Measurements from ENCODE around the gene IL1RL1. TPM values are rescaled to one million over a fixed set of nuclear protein-coding genes. Genes with fewer than 3 reads are reported as not detected.

The IL1RL1 gene
- polyA plus RNA-seq, 1 experiment: 0.30 TPM

DNA sequence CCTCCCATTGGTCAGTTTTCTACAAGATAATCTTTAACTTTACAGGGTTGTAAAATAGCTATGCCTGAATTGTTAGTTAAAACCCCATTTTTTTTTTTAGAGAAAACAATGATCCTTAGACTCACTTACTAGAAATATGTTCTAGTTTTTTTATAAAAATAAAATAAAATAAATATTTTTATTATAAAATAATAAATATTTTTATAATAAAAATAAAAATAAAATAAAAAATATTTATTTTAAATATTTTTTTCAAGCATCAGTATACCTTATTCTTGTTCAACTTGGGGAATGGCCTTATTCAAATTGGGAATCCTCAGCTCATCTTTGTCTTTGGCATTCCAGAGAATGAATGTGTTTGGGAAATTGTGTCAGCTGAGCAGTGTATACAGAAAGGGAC is 20.8 kb upstream of the IL1RL1 start:
- H3K9me3 ChIP-seq (ENCODE audit: control insufficient read depth, insufficient read depth, low read length): no peaks in the 10 kb centered on the region
- no peak for DNase-seq (ENCODE audit: low read depth, low spot score)
- CTCF ChIA-PET: interaction anchor here (1.3 kb wide), 1 partner anchor 27 kb away, joined by 3 read pairs; no protein-coding TSS in a partner anchor
- H3K4me3 ChIP-seq (ENCODE audit: low read depth, low read length): no peak overlapping the region
- H3K27ac ChIP-seq (ENCODE audit: low read depth, low read length): no peak overlapping the region
- TF ChIP-seq, protein P1, sequence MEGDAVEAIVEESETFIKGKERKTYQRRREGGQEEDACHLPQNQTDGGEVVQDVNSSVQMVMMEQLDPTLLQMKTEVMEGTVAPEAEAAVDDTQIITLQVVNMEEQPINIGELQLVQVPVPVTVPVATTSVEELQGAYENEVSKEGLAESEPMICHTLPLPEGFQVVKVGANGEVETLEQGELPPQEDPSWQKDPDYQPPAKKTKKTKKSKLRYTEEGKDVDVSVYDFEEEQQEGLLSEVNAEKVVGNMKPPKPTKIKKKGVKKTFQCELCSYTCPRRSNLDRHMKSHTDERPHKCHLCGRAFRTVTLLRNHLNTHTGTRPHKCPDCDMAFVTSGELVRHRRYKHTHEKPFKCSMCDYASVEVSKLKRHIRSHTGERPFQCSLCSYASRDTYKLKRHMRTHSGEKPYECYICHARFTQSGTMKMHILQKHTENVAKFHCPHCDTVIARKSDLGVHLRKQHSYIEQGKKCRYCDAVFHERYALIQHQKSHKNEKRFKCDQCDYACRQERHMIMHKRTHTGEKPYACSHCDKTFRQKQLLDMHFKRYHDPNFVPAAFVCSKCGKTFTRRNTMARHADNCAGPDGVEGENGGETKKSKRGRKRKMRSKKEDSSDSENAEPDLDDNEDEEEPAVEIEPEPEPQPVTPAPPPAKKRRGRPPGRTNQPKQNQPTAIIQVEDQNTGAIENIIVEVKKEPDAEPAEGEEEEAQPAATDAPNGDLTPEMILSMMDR (IDR thresholded peaks at IDR 0.05; ENCODE audit: low read depth, low read length): no peak
- no peaks in the 10 kb centered on the region for H3K27me3 ChIP-seq (ENCODE audit: control insufficient read depth, insufficient read depth, low read length)
- POLR2A ChIA-PET: no interaction called here

DNA sequence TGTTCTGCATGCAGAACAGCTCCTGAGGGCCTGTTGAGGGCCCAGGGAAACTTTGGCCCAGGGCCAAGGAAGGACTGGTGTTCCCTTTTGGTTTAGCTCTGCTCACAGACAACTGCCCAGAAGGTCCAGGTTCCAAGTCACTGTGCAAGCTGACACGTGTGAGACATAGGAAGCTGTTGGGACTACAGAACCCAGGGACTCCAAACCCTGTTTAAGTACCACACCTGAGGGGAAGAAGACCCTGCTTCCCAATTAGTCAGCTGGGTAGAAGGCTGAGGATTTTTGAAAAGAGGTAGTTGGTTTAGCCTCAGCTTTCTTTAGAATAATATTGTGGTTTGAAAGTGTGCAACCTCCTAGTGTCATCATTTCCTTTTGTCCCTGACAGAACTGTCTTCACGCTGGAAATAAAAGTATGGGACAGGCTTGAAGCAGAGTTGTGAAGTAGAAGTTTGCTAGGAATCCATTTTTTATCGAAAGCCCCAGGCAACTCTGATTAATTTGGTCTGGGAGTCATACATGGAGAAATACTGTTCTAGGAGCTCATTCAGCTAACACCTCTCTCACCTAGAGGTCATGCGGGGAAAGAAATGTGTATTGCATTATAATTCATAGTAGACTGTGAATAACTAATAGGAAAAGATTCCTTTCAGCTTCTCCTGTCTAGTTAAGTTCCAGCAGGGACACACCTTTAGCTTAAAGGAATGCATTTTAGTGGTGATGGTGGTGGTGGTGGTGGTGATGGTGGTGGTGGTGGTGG is 19.9 kb upstream of the IL1RL1 start:
- ChIA-PET CTCF (interaction anchor here (1.0 to 1.3 kb wide), 3 partner anchors 27 to 51 kb away, joined by 3 to 6 read pairs (median 4); no protein-coding TSS in a partner anchor), POLR2A (interaction anchor here (0.7 kb wide), 1 partner anchor 122 kb away, joined by 3 read pairs; no protein-coding TSS in a partner anchor)
- Histone ChIP-seq H3K9me3 (ENCODE audit: control insufficient read depth, insufficient read depth, low read length) (no peaks in the 10 kb centered on the region), H3K27me3 (ENCODE audit: control insufficient read depth, insufficient read depth, low read length) (no peaks in the 10 kb centered on the region), H3K27ac (ENCODE audit: low read depth, low read length) (no peak overlapping the region), H3K4me3 (ENCODE audit: low read depth, low read length) (no peak overlapping the region)
- DNase-seq (ENCODE audit: low read depth, low spot score): no peak
- TF ChIP-seq, protein P1 (IDR thresholded peaks at IDR 0.05; ENCODE audit: low read depth, low read length): no peak

DNA sequence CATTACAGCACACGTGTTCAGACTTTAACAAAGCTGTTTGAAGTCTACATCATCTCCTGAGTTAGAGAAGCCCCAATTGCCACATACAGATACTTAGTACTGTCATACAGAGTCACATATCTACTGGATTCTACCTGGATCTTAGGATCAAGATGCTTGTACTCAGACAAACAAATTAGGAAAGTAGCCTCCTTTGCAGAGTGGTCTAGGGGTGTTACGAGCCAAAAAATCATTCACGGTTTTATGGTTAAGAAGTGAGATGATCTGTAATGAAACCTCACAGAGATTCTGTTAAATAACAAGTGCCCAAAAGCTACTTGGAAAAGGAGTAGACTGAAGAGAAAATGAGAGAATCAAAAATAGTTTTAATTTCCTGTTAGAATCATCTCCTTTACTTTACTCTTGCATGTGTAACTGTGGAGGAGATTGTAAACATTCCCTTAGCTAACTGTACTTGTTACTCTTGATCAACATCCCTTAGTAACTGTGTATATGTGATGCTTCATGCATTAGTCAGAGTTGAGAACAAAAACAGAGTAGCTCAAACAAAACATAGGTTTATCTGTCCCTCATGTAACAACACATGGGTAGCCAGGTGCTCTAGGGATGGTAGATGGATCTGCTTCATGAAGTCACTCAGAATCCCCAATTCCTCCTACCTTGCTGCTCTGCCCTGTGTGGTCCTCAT is 16.4 kb upstream of the IL1RL1 start:
- Histone ChIP-seq H3K9me3 (ENCODE audit: control insufficient read depth, insufficient read depth, low read length) (no peaks in the 10 kb centered on the region), H3K27me3 (ENCODE audit: control insufficient read depth, insufficient read depth, low read length) (no peaks in the 10 kb centered on the region), H3K27ac (ENCODE audit: low read depth, low read length) (no peak overlapping the region), H3K4me3 (ENCODE audit: low read depth, low read length) (no peak overlapping the region)
- TF ChIP-seq, protein P1 (IDR thresholded peaks at IDR 0.05; ENCODE audit: low read depth, low read length): no peak
- ChIA-PET POLR2A (interaction anchor here (0.5 to 1.2 kb wide), 2 partner anchors 27 to 1559 kb away, joined by 3 to 7 read pairs; no protein-coding TSS in a partner anchor), CTCF (interaction anchor here (0.8 to 1.0 kb wide), 2 partner anchors 55 to 149 kb away, joined by 3 to 5 read pairs; no protein-coding TSS in a partner anchor)
- DNase-seq (ENCODE audit: low read depth, low spot score): no peak

DNA sequence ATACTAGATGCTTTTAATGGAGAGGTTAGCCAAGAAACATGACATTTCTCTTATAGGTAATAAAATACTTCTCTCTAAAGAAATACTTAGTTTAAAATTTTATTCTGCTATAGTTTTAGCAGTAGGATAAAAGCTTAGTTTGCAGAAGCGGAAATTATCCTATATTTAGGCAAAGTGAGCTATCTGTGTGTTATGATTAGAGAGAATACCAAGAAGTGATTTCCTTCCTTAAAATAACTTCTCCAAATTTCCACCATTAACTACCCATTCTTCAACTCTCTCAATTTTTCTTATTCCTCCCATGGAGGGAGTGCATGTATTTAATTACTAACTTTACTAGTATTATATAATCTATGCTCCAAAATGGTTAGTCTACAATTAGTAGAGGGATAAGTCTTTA is 15.8 kb upstream of the IL1RL1 start:
- ChIA-PET POLR2A (interaction anchor here (1.2 kb wide), 1 partner anchor 27 kb away, joined by 3 read pairs; no protein-coding TSS in a partner anchor), CTCF (interaction anchor here (0.8 to 1.0 kb wide), 2 partner anchors 55 to 148 kb away, joined by 3 to 5 read pairs; no protein-coding TSS in a partner anchor)
- Histone ChIP-seq H3K4me3 (ENCODE audit: low read depth, low read length) (no peak overlapping the region), H3K27ac (ENCODE audit: low read depth, low read length) (no peak overlapping the region), H3K9me3 (ENCODE audit: control insufficient read depth, insufficient read depth, low read length) (no peaks in the 10 kb centered on the region), H3K27me3 (ENCODE audit: control insufficient read depth, insufficient read depth, low read length) (no peaks in the 10 kb centered on the region)
- no peak for DNase-seq (ENCODE audit: low read depth, low spot score)
- TF ChIP-seq, protein P1 (IDR thresholded peaks at IDR 0.05; ENCODE audit: low read depth, low read length): no peak

DNA sequence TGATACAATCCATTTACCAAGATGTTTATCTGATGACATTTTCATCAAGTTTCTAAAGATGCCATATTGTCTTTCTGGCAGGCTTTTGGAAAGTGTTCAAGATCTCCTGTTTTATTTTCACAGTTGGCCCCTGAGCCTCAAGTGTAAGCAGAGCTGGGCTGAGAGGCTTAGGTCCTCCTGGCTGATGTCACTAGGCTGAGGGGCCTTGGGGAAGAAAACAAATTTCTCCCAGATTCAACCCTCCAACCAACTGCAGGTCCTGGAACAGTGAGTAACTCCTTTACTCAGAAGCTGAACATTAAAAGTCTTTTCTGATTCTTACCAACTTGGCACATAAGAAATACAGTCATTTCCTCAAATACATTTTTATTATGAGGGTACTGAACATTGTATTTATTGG is 14.9 kb upstream of the IL1RL1 start:
- H3K4me3 ChIP-seq (ENCODE audit: low read depth, low read length): no peak overlapping the region
- no peaks in the 10 kb centered on the region for H3K9me3 ChIP-seq (ENCODE audit: control insufficient read depth, insufficient read depth, low read length)
- TF ChIP-seq, protein P1 (IDR thresholded peaks at IDR 0.05; ENCODE audit: low read depth, low read length): no peak
- POLR2A ChIA-PET: no interaction called here
- no peak overlapping the region for H3K27ac ChIP-seq (ENCODE audit: low read depth, low read length)
- DNase-seq (ENCODE audit: low read depth, low spot score): no peak
- no peaks in the 10 kb centered on the region for H3K27me3 ChIP-seq (ENCODE audit: control insufficient read depth, insufficient read depth, low read length)
- CTCF ChIA-PET: no interaction called here
